GM18909 (cell line): ENCODE data around the gene ZNF644.
"Not testable (repeated sequence)": the region's sequence is repeated elsewhere in the genome, so short reads cannot be mapped to it uniquely, and the experiment has no call there.

Experiments
- ATAC-seq: cut with Tn5 transposase; IDR thresholded peaks from one replicate; pipeline ENCODE4 v1.9.1; 2021; ENCODE audit warnings: mild to moderate bottlenecking; ENCODE audit not compliant: unreplicated experiment, poor library complexity

Gene ZNF644

DNA sequence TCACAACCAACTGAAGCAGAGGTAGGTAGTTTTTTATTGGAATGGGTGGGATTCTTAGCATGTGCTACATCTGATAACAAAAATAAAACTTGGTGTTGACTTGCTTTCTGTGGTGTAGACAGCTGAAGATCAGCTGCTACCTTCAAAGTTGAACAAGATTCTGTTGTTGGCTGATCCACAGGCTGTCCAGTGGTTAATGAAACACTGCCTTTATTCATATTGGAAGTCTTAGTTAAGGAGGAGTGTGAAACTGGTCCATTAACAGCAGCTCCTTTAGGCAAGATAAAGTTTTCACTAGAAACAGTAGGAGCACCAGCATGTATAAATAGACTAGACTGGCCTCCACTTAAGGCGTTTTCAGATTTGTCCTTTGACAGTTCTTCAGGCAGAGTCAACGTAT lies 81.1 kb downstream of the ZNF644 start:
- no peak for ATAC-seq

DNA sequence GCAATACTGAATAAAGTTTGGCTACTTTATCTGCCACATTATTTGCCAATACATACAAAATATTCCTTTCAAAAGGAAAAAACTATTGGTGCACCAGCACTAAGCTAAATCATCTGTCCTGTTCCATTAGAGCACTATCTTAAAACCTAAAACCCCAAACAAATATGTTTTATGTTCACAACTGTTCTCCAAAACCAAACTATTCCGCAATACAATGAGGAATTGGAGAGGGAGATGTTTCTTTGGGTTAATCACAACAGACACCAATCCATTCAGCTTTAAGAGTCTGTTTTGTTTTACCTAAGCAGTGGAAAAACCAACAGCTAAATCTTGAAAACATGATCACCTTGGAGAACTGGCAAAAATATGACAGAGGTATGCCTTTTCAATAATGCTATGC lies 85.1 kb downstream of the ZNF644 start:
- ATAC-seq, result no peak

DNA sequence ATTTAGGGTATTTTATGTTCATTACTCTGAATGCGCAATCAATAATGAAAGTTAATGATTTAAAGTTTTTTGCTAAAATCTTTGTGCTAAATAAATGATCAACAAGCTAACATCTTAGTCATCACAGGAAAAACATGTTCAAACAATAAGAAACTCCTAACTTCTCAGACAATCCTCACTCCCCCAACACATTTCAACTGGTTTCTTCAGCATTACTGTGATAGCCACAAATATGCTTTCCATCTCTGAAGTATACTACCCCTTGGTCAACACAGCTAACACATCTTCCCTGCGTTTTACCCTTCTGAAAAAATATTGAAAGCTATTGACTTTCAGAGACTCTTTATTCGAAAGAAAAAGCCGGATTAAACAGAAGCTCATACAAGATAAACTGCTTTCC lies 85.8 kb downstream of the ZNF644 start:
- ATAC-seq, result no peak

DNA sequence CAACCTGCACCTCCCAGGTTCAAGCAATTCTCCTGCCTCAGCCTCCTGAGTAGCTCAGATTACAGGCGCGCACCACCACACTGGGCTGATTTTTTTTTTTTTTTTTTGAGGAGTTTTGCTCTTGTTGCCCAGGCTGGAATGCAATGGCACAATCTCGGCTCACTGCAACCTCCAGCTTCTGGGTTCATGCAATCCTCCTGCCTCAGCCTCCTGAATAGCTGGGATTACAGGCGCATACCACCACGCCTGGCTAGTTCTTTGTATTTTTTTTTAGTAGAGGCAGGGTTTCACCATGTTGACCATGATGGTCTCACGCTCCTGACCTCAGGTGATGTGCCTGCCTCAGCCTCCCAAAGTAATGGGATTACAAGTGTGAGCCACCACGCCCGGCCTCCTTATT lies 93.6 kb downstream of the ZNF644 start:
- not testable (repeated sequence) for ATAC-seq

DNA sequence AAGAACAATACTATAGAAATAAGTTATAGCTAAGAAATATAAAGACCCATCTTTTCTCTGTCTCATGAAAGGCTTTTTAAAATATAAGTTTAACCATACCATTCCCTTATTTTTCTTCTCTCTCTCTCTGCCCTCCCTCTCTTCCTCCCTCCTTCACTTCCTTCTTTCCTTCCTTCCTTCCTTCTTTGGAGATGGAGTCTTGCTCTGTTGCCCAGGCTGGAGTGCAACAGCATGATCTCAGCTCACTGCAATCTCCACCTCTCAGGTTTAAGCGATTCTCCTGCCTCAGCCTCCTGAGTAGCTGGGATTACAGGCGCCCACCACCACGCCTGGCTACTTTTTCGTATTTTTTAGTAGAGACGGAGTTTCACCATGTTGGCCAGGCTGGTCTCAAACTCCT lies 94.2 kb downstream of the ZNF644 start:
- not testable (repeated sequence) for ATAC-seq

DNA sequence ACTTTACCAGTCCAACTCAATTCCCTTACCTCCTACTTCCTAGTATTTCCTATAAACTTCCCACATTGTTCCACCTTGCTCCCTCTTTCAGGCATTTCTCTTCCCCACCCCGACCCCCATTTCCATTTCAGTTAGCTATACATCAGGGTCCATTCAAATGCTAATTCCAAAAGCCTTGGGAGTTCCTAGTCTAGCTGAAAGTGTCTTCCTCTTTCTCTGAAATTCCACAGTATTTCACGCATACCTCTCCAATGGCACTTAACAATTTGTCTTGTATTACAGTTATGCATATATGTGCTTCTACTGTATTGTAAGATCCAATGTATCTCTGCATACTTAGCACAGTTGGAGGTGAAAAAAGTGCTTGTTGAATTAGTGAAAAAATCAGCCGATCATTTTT lies 94.9 kb downstream of the ZNF644 start:
- no peak for ATAC-seq

DNA sequence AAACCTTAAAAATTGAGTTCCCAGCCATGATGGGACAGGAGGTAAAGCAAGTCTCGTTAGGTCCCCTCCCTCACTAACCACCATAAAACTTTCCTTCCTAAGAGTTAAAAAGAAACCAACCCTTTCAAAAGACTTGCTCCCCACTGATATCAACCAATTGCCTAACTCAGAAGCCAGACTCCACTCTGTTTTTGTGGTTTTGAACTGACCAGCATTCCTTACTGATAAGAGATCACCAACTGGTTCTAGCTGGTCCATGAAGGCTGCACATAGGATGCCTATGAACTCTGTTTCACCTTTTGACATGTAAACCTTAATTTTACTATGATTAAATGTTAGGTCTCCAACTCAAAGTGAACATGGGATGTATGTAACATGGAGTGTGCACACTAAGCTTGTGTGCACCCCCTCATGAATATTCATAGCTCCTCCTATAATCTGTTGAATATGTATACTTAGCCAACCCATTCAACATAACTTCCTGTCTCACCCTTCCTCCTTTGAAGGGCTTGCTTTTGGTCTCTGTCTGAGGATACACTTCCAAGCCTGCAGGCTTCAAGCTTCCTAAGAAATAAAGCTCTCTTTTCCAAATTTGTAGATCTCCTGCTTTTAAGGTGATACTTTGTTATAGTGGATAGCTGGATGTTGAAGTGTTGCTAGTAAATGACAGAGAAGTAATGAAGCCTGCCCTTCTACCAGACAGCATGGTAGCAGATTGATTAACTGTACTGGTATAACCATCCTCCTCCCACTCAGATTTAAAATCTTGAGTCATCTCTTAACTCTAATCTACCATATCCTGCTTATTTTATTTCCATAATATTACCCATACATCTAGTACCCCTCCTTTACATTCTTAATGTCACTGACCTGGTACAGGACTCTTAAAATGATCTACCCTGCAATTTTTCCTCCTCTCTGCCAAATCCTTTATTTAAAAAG lies 95.6 kb downstream of the ZNF644 start:
- no peak for ATAC-seq

DNA sequence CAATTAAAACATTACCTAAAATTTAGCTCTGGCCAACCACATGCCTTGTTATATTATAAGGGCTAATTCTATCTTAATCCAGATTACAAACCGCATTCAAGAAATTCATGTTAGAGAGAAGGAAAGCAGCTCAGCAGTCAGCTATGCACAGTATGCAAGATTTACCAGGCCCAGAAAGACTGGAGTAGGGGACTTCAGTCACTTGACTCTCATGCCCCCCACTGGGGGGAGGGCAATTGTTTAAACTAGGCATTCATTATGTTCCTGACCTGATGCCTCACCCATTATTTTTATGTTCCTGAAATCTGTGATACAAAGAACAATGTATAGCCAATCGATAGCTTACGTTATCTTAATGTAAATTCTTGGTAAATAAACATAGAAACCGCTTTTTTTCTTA lies 96.9 kb downstream of the ZNF644 start:
- ATAC-seq, result no peak

DNA sequence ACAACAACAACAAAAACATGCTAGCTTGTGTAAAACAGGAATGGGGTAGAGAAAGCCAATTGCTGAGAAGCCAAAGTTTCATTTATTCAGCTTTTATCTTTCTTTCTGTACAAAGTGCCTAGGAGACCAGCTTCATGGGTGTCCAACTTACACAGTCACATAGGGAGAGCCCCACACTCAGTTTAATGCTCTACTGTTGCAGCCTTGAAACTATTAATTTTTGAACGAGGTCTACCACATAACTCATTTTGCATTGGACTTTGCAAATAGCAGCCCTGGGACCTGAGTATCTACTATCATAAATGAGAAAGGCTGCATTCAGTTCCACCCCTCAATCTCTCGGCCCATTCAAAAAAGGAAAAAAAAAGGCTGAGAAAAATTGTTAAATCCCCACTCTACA lies 98.8 kb downstream of the ZNF644 start:
- ATAC-seq, result peak; percentile 61

DNA sequence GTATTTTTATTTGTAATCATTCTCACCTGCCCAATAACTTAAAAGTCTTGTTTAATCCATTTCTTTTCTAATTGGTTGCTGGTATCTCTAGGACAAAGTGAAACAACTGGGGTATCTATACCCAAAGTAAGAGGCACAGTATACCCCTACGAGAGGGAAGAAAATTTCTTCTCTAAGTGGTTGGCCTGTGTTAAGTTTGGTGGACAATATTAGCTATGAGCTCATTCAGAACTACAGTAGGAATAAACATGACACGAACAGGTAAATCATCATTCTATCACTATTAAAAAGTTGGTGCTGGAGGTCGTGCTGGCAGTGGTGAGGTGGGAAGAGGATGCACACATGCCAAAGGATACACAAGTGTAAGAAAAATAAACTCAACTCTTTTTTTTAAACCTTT lies 99.6 kb downstream of the ZNF644 start:
- no peak for ATAC-seq

DNA sequence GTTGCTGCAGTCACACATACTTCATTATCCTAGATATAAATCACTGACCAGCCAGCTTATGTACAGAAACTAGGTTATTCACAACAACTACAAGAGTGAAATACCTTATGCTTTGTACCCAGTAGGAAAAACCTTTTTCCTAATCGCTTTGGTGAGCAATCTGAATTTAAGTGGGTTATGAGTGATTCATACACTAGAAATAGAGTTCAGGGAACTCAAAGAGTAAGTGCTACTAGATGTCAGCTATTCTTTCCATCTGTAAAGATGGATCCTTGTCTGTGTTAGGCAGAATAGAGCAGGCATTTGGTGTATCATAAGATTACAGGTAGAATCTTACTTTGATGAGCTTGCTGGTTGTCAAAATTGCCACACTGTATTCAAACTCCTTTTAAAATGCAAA lies 101.9 kb downstream of the ZNF644 start:
- peak; percentile 28 for ATAC-seq

DNA sequence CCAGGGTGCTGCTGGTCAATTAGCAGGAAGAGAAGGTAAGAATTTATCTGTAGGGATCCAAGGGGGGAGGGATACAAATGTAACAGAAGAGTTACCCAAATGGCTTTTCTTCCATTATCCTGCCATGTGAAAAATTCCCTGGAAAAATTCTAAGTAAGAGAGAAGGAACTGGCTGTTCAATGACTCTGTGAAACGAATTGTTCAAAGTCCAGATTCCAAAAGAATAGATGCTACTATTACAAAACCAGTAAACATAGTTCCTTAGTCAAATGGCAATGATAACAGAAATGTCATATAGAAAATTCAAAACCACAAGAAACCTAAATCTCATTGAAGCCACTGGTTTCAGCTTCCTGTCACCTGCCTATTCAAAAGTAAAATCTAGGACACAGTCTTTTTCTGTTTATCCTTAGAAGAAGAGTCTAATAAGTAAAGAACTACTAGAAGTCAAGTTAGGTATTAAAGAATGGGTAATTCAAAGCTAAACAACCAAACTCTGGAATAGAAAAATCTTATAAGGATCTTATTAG lies 102.6 kb downstream of the ZNF644 start:
- peak; percentile 64 for ATAC-seq

DNA sequence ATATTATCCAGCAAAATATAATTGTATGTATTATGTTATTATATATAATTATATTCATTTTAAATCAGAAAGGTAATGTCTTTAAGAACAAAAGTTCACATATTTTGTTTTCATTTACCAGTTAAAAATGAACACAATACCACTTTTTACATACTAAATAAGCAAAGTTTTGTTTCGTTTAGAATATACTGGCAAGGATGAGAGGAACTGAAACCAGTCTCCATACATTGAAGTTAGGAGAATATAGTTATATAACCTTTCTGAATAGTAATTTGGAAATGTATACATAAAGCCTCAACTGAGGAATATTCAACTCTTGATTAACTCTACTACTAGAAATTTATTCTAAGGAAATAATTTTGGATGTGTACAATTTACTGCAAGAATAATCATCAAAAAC lies 110.5 kb downstream of the ZNF644 start:
- no peak for ATAC-seq

DNA sequence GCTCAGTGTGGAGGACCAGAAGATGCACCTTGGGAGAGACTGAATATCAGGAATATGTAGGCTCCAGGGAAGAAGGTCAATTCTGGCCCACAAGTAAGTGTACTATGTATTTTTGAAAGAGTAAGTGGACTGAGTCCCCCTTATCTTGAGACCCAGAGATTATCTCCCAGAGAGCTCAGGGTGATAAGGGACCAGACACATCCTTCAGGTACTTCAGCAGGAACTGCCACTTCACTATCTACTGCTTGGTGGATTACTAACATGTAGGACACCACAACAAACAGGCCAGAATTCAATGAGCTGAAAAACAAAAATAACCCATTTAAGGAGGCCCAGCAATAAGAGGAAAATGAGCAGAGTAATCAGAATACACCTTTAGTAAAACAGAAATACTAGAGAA lies 119.2 kb downstream of the ZNF644 start:
- ATAC-seq, result no peak

DNA sequence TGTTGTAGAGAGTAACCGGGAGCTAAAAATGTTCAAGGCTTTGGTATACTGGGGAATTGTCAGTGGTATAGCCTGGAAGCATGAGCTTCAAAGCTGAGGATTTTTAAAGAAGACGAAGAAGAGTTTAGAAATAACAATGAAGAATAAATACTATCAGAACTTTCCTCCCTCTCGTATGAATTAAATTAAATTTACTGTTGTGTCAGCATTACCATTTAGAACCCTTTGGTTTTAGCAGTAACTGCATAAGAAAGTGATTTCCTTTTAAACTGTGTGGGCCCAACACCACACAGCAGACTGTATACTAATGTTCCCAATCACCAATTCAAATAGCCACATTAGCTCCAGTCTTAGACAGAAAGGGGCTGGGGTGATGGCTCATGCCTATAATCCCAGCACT lies 122.6 kb downstream of the ZNF644 start:
- ATAC-seq, result no peak

DNA sequence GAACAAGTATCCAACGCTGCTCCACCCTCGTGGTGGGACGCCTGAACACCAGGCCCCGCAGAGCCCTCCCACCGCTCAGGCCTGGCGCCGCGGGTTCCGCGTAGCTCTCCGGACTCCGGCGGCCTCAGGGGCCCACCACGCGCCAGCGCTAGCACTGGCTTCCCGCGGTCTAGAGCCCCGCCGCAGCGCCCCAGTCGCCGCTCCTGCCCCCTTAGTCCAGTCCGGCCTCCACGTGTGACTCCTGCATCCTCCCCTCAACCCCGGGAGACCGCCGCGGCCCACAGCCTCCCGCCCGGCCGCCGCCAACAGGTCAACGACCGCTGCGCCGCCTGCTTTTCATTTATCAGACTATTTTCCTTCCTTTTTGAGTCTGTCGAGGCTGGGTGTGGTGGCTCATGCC lies 128.2 kb downstream of the ZNF644 start:
- ATAC-seq, result not testable (repeated sequence)

DNA sequence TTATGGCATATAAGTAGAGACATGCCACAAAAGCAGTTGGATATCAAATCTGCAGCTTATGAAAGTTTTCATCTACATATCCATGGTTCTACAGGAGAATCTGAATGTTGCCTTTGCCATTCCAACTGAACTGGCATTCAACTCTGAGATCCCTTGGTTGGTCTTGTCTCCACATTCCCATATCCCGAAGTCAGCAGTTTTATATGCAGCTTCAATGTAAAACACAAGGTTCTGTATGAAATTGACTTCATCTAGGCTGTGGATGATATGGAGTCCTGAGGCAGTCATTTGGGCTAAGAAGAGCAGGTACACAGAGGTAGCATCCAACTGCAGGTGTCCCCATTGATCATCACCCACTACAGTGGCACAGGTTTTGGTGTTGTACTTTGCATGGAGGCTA lies 129.0 kb downstream of the ZNF644 start:
- ATAC-seq, result not testable (repeated sequence)

DNA sequence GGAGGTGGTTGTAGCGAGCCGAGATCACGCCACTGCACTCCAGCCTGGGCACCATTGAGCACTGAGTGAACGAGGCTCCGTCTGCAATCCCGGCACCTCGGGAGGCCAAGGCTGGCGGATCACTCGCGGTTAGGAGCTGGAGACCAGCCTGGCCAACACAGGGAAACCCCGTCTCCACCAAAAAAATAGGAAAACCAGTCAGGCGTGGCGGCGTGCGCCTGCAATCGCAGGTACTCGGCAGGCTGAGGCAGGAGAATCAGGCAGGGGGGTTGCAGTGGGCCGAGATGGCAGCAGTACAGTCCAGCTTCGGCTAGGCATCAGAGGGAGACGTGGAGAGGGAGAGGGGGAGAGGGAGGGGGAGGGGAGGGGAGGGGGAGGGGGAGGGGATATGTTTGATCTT lies 129.6 kb downstream of the ZNF644 start:
- ATAC-seq, result not testable (repeated sequence)

DNA sequence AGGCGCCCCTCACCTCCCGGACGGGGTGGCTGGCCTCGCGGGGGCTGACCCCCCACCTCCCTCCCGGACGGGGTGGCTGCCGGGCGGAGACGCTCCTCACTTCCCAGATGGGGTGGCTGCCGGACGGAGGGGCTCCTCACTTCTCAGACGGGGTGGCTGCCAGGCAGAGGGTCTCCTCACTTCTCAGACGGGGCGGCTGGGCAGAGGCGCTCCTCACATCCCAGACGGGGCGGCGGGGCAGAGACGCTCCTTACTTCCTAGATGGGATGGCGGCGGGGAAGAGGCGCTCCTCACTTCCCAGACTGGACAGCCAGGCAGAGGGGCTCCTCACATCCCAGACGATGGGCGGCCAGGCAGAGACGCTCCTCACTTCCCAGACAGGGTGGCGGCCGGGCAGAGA lies 130.1 kb downstream of the ZNF644 start:
- not testable (repeated sequence) for ATAC-seq

DNA sequence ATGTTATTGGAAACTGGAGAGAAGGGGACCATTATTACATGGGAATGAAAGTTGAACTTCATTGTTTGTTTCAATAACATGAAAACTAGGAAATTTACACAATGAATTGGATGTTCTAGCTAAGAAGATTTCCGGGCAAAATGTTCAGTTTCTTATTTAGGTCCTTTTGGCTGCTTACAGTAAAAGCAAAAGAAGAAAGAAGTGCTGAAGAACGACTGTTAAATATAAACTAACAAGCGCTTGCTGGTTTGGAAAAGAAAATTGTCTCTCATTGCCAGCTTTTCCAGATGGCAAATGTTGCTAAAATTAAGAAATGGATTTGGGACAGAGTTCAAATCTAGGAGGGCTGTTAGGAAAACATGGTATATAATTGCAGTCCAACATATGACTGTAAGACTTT lies 139.6 kb downstream of the ZNF644 start:
- no peak for ATAC-seq

DNA sequence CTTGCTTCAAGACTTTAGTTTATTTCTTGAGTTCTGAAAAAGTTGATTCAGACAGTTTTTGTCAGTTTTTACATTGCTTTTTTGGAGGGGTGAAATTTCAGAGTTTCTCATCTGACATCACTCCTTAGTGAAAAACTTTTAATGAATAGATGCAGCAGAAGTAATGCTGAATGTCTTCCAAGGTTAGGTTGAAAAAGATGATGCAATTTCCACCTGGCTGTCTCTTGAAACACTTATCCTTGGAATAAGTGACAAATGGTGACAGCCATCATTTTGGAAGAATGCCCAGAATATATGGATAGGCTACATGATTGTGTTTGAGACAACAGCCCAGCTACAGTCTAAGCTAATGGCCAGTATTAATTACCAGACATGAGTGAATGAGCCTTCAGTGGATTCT lies 140.8 kb downstream of the ZNF644 start:
- no peak for ATAC-seq

DNA sequence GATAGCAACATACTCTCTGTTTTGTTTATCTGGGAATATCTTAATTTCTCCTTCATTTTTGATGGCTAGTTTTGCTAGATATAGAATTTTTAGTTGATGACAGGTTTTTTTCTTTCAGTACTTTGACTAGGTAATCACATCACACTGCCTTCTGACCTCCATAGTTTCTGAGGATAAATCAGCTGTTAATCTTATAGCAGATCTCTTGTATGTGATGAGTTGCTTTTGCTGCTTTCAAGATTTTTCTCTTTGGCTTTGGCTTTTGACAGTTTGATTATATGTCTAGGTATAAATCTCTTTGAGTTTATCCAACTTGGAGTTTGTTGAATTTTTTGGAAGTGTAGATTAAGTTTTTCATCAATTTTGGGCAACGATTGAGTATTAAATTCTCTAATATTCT lies 142.6 kb downstream of the ZNF644 start:
- ATAC-seq, result no peak
